Cardiac muscle cell (in vitro differentiated cells and primary cell): ENCODE results near the gene C19orf81. TPM values are rescaled to one million over a fixed set of nuclear protein-coding genes. Genes with fewer than 3 reads are reported as not detected.

Experiments
- DNase-seq, 2 donors: peaks; one replicate each; pipeline versions ENCODE4 v3.0.0 to v3.0.0-alpha.2; 2010 to 2017; ENCODE audit warnings: low read depth in 1 of 2, low spot score in 1 of 2
- H3K27ac ChIP-seq: fragments of 200-600 bp; sonication (generic); 2 replicates; pipeline ENCODE4 v1.5.1; 2016
- H3K27me3 ChIP-seq: fragments of 200-600 bp; sonication (generic); 2 replicates; pipeline ENCODE4 v1.6.0; 2016; ENCODE audit warnings: control low read depth
- H3K36me3 ChIP-seq: fragments of 200-600 bp; sonication (generic); 2 replicates; pipeline ENCODE4 v1.5.1; 2016; ENCODE audit warnings: control low read depth
- H3K4me1 ChIP-seq: fragments of 200-600 bp; sonication (generic); 2 replicates; pipeline ENCODE4 v1.8.1; 2017; ENCODE audit warnings: low read depth, mild to moderate bottlenecking, mixed run types
- H3K4me3 ChIP-seq: fragments of 200-600 bp; sonication (generic); 2 replicates; pipeline ENCODE4 v1.5.1; 2016; ENCODE audit warnings: mild to moderate bottlenecking
- H3K9me3 ChIP-seq: fragments of 200-600 bp; sonication (generic); 2 replicates; pipeline ENCODE4 v1.5.1; 2017; ENCODE audit warnings: low read depth, mild to moderate bottlenecking, control low read depth
- polyA plus RNA-seq: library from polyadenylated mRNA; unstranded; fragments of >200 nt; fragmentation: Nextera tagmentation; extraction: Ambion mirVana; gene quantifications from 2 replicates; pipeline ENCODE4 v1.2.1, GENCODE V29; 2016
- total RNA-seq: library from RNA; depleted of rRNA; stranded (reverse); fragments of >200 nt; gene quantifications from 2 replicates; pipeline ENCODE4 v1.2.3, GENCODE V29; 2016
- TF ChIP-seq, protein P1 (sequence below): IDR thresholded peaks from 2 replicates; pipeline ENCODE4 v1.5.1; 2012; ENCODE audit warnings: low read depth, mild to moderate bottlenecking, low read length

Gene C19orf81
- total and polyA plus RNA-seq, 2 experiments from 2014 or later, result 23.5 to 67.4 TPM

DNA sequence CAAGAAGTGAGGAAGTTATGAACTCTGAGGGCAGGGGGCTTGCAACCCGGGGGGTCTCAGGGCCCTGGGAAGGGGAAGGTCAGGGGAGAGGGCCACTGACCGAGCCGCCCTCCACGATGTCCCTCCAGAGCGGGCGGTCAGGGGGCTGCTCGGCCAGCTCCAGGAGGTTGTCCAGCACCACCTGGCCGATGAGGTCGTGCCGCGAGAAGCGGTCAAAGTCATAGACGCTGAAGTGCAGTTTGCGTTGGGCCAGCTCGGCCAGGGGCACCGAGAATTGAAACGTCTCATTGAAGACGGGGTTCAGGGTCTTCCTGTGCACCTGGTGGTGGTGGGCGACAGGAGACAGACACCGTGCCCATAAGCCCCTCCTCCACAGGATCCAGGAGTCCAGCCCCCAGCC is 20.1 kb upstream of the C19orf81 start:
- DNase-seq, result no peak
- Histone ChIP-seq H3K27ac (no peak overlapping the region), H3K36me3 (no peaks in the 10 kb centered on the region), H3K9me3 (peaks cover 3% of the 10 kb centered on the region), H3K4me3 (no peak overlapping the region), H3K4me1 (no peaks in the 10 kb centered on the region), H3K27me3 (no peaks in the 10 kb centered on the region)
- TF ChIP-seq, protein P1, sequence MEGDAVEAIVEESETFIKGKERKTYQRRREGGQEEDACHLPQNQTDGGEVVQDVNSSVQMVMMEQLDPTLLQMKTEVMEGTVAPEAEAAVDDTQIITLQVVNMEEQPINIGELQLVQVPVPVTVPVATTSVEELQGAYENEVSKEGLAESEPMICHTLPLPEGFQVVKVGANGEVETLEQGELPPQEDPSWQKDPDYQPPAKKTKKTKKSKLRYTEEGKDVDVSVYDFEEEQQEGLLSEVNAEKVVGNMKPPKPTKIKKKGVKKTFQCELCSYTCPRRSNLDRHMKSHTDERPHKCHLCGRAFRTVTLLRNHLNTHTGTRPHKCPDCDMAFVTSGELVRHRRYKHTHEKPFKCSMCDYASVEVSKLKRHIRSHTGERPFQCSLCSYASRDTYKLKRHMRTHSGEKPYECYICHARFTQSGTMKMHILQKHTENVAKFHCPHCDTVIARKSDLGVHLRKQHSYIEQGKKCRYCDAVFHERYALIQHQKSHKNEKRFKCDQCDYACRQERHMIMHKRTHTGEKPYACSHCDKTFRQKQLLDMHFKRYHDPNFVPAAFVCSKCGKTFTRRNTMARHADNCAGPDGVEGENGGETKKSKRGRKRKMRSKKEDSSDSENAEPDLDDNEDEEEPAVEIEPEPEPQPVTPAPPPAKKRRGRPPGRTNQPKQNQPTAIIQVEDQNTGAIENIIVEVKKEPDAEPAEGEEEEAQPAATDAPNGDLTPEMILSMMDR, result no peak

- H3K36me3 ChIP-seq, result no peaks in the 10 kb centered on the region
- H3K4me3 ChIP-seq, result no peak overlapping the region
- no peaks in the 10 kb centered on the region for H3K27me3 ChIP-seq
- TF ChIP-seq, protein P1, result no peak
- H3K9me3 ChIP-seq, result peaks cover 3% of the 10 kb centered on the region
- no peak overlapping the region for H3K27ac ChIP-seq
- no peaks in the 10 kb centered on the region for H3K4me1 ChIP-seq
- no peak for DNase-seq
Observed at GRCh38 chr19:50629801-50630200, 19.4 kb upstream of the C19orf81 start.

- no peak for DNase-seq
- peaks cover 7% of the 10 kb centered on the region for H3K27me3 ChIP-seq
- H3K4me3 ChIP-seq, result no peak overlapping the region
- peaks cover 3% of the 10 kb centered on the region for H3K9me3 ChIP-seq
- H3K27ac ChIP-seq, result no peak overlapping the region
- H3K4me1 ChIP-seq, result no peaks in the 10 kb centered on the region
- H3K36me3 ChIP-seq, result no peaks in the 10 kb centered on the region
- TF ChIP-seq, protein P1, result no peak
Observed at GRCh38 chr19:50632151-50632835, 17.0 kb upstream of the C19orf81 start.

- Histone ChIP-seq H3K27me3 (peaks cover 18% of the 10 kb centered on the region), H3K4me3 (no peak overlapping the region), H3K27ac (no peak overlapping the region), H3K4me1 (no peaks in the 10 kb centered on the region), H3K36me3 (no peaks in the 10 kb centered on the region), H3K9me3 (peaks cover 3% of the 10 kb centered on the region)
- no peak for DNase-seq
- TF ChIP-seq, protein P1, result no peak
Observed at GRCh38 chr19:50633359-50633758, 15.9 kb upstream of the C19orf81 start.

DNA sequence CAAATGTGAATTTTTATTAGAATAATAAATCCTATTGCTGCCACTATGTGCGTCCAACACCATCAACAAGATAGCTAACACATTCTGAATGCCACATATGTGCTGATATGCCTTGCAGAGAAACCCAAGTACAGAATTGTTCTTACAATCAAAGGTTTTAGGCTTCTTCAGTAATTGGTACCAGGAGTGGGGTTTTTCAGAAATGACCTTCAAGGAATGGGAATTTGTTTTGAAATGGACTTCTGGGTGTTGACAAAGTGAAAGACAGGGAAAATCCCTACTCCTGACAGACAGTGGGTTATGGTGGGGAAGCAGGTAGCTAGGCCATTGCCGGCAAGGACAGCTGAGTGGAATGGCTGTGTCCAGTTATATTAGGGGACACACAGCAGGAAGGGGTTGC is 15.3 kb upstream of the C19orf81 start:
- Histone ChIP-seq H3K4me1 (no peaks in the 10 kb centered on the region), H3K27ac (no peak overlapping the region), H3K36me3 (no peaks in the 10 kb centered on the region), H3K9me3 (peaks cover 3% of the 10 kb centered on the region), H3K4me3 (no peak overlapping the region), H3K27me3 (peaks cover 24% of the 10 kb centered on the region)
- no peak for DNase-seq
- TF ChIP-seq, protein P1, result no peak
